Measurements from ENCODE around the gene CMTR1. TPM values are rescaled to one million over a fixed set of nuclear protein-coding genes. Genes with fewer than 3 reads are reported as not detected.
A peak's percentile ranks its signal among the peaks of the same experiment; 100 is the strongest.

The CMTR1 gene
- total and polyA plus RNA-seq, 10 of the 15 experiments (the other 5 are each of a cell fraction or from before 2014, with no cell fraction given) = 2.7 to 67.0 (median 46.2) TPM

- DNase-seq (ENCODE audit: low read depth, low spot score) = no peak
- in situ Hi-C loops (cut with MboI) (no loop called here), intact Hi-C loops (cut with micrococcal nuclease; ENCODE audit: unreplicated experiment) (no loop called here)
- no peak for FAIRE-seq
- TF ChIP-seq REST (IDR thresholded peaks at IDR 0.05; ENCODE audit: low read depth, low read length) (peak; percentile 94), RFX5 (IDR thresholded peaks at IDR 0.05; ENCODE audit: low read depth, low read length) (no peak), HSF1 (IDR thresholded peaks at IDR 0.05; ENCODE audit: low read depth, low read length) (no peak)
- ChIA-PET SMC1A (ENCODE audit: uncharacterized antibody, unreplicated experiment) (interaction anchor here (0.6 to 2.4 kb wide), 5 partner anchors 9 to 46 kb away, joined by 3 to 8 read pairs (median 5); no protein-coding TSS in a partner anchor), POLR2A (interaction anchor here (1.0 to 2.0 kb wide), 2 partner anchors 9 to 34 kb away, joined by 6 read pairs; no protein-coding TSS in a partner anchor), RAD21 (ENCODE audit: unreplicated experiment) (interaction anchor here (0.7 to 1.7 kb wide), 3 partner anchors 9 to 40 kb away, joined by 3 to 4 read pairs (median 4); no protein-coding TSS in a partner anchor), CTCF (interaction anchor here (0.7 to 6.5 kb wide), 4 partner anchors 10 to 133 kb away, joined by 3 to 29 read pairs (median 6); no protein-coding TSS in a partner anchor)
- WGBS (ENCODE audit: insufficient coverage, insufficient replicate concordance, low lambda C conversion rate, missing lambda C conversion rate) = 72% methylated on average over 11 of the region's 12 CpGs
- Histone ChIP-seq H3K4me1 (ENCODE audit: control insufficient read depth, insufficient read depth, low read length) (peaks cover 15% of the 10 kb centered on the region), H3K79me2 (ENCODE audit: control insufficient read depth, insufficient read depth, low read length) (no peaks in the 10 kb centered on the region), H3K9me3 (replicated peaks; ENCODE audit: control insufficient read depth, insufficient read depth, low read length) (no peaks in the 10 kb centered on the region), H3K9ac (ENCODE audit: control insufficient read depth, insufficient read depth, low read length) (no peak overlapping the region), H3K4me3 (no peak overlapping the region), H4K20me1 (ENCODE audit: control insufficient read depth, insufficient read depth) (no peaks in the 10 kb centered on the region), H2AFZ (ENCODE audit: control insufficient read depth, low read depth, low read length) (no peak overlapping the region), H3K27ac (ENCODE audit: control insufficient read depth, insufficient read depth) (no peak overlapping the region), H3K27me3 (replicated peaks in 1 of 2; ENCODE audit: control insufficient read depth in 2 of 2, insufficient read depth in 2 of 2, low read length in 1 of 2) (no peaks in the 10 kb centered on the region), H3K36me3 (ENCODE audit: control insufficient read depth in 2 of 2, insufficient read depth in 2 of 2, low read length in 1 of 2) (no peaks in the 10 kb centered on the region), H3K4me2 (ENCODE audit: control insufficient read depth, insufficient read depth) (no peak overlapping the region)
- no TSS peak for BruUV-seq (replicated peaks)
- ATAC-seq = peak; percentile 32; the same call in 2 of the 3 replicates
Observed at GRCh38 chr6:37525460-37526357, 92.7 kb downstream of the CMTR1 start.

Measured in GM12878 (cell line).